Left lung (tissue), 10 donors: Measurements from ENCODE around the gene QSOX2. TPM values are rescaled to one million over a fixed set of nuclear protein-coding genes. Genes with fewer than 3 reads are reported as not detected.

ENCODE experiments used
- ATAC-seq: fragments of 200-7000 bp; cut with Tn5 transposase; one replicate; pipeline ENCODE4 v1.9.1; 2020; ENCODE audit warnings: moderate library complexity
- DNase-seq, 4 donors: peaks; one replicate each; pipeline ENCODE4 v3.0.0-alpha.2; 2013 to 2020
- H3K27ac ChIP-seq, 2 donors: fragments of 200-600 bp; sonication (generic) in 1 of 2; one replicate each; pipeline versions ENCODE4 v1.5.0 to v1.8.0; 2020 to 2021
- H3K27me3 ChIP-seq, 2 donors: fragments of 200-600 bp; sonication (generic) in 1 of 2; one replicate each; pipeline versions ENCODE4 v1.5.0 to v1.8.0; 2020 to 2021
- H3K36me3 ChIP-seq, 2 donors: fragments of 200-600 bp; sonication (generic) in 1 of 2; one replicate each; pipeline versions ENCODE4 v1.5.0 to v1.8.0; 2020 to 2021
- H3K4me1 ChIP-seq, 2 donors: fragments of 200-600 bp; one replicate each; pipeline ENCODE4 v1.8.0; 2021
- H3K4me3 ChIP-seq, 2 donors: fragments of 200-600 bp; sonication (generic) in 1 of 2; one replicate each; pipeline versions ENCODE4 v1.5.0 to v1.8.0; 2020 to 2021; ENCODE audit warnings: mild to moderate bottlenecking in 1 of 2
- H3K9me3 ChIP-seq, 2 donors: fragments of 200-600 bp; sonication (generic) in 1 of 2; one replicate each; pipeline versions ENCODE4 v1.5.0 to v1.8.0; 2020 to 2021
- CTCF ChIP-seq, 2 donors: fragments of 200-600 bp; sonication (generic) in 1 of 2; IDR thresholded peaks; one replicate each; pipeline versions ENCODE4 v1.5.0 to v1.8.0; 2021; ENCODE audit warnings: antibody characterized with exemption in 2 of 2
- intact Hi-C, 2 donors: fragments of 100-400 bp; cut with DNase I; formaldehyde crosslinking; loops; one replicate each; pipeline versions ENCODE4 v1.11.2 to v1.14.2; 2022
- polyA plus RNA-seq, 6 donors: library from polyadenylated mRNA; unstranded; fragments of 120-200 nt; gene quantifications; one replicate each; pipeline ENCODE4 v1.2.1, GENCODE V29; 2013; ENCODE audit not compliant: insufficient read length in 6 of 6
- total RNA-seq, 2 donors: library from RNA; stranded (reverse); fragmentation: NEBNext Ultra II Directional; extraction: Animal tissue kit (Norgen Biotek cat#: 25700); gene quantifications; one replicate each; pipeline ENCODE4 v1.2.1, GENCODE V29; 2021
- donor health status: DM: no; HTN: yes; CAD: no.
- donor health status: DM: no; HTN: no; CAD: no.

The QSOX2 gene
- total and polyA plus RNA-seq, 8 donors, result 9.5 to 15.4 (median 12.0) TPM

GRCh38 chr9:136199391-136200288, 46.0 kb downstream of the QSOX2 start:
- no peak for DNase-seq
- no peaks in the 10 kb centered on the region for H3K4me1 ChIP-seq
- H3K36me3 ChIP-seq, result no peaks in the 10 kb centered on the region
- no peak overlapping the region for H3K27ac ChIP-seq
- no peak for TF ChIP-seq CTCF (IDR thresholded peaks at IDR 0.05)
- H3K9me3 ChIP-seq, result no peaks in the 10 kb centered on the region
- intact Hi-C loops, result no loop called here
- no peak for ATAC-seq
- no peak overlapping the region for H3K4me3 ChIP-seq
- H3K27me3 ChIP-seq, result peaks cover 97 to 100% of the 10 kb centered on the region in 2 donors

GRCh38 chr9:136198605-136199083, 47.0 kb downstream of the QSOX2 start:
- no peaks in the 10 kb centered on the region for H3K4me1 ChIP-seq
- H3K27ac ChIP-seq, result no peak overlapping the region
- H3K27me3 ChIP-seq, result peaks cover 96 to 100% of the 10 kb centered on the region in 2 donors
- no peak for DNase-seq
- intact Hi-C loops, result no loop called here
- H3K4me3 ChIP-seq, result no peak overlapping the region
- no peak for ATAC-seq
- no peaks in the 10 kb centered on the region for H3K9me3 ChIP-seq
- no peaks in the 10 kb centered on the region for H3K36me3 ChIP-seq
- TF ChIP-seq CTCF (IDR thresholded peaks at IDR 0.05), result no peak

- Histone ChIP-seq H3K4me3 (no peak overlapping the region), H3K27me3 (peaks cover 97 to 100% of the 10 kb centered on the region in 2 donors), H3K36me3 (no peaks in the 10 kb centered on the region), H3K9me3 (no peaks in the 10 kb centered on the region), H3K4me1 (no peaks in the 10 kb centered on the region), H3K27ac (no peak overlapping the region)
- intact Hi-C loops, result no loop called here
- ATAC-seq (no peak), DNase-seq (no peak)
- TF ChIP-seq CTCF (IDR thresholded peaks at IDR 0.05), result no peak
Observed at GRCh38 chr9:136197930-136198604, 47.5 kb downstream of the QSOX2 start.

GRCh38 chr9:136197084-136197875, 48.3 kb downstream of the QSOX2 start:
- Histone ChIP-seq H3K4me1 (no peaks in the 10 kb centered on the region), H3K27me3 (peaks cover 98 to 100% of the 10 kb centered on the region in 2 donors), H3K9me3 (no peaks in the 10 kb centered on the region), H3K4me3 (no peak overlapping the region), H3K27ac (no peak overlapping the region), H3K36me3 (no peaks in the 10 kb centered on the region)
- ATAC-seq (no peak), DNase-seq (no peak)
- intact Hi-C loops, result no loop called here
- no peak for TF ChIP-seq CTCF (IDR thresholded peaks at IDR 0.05)
